ENCODE results near the gene CNTN4. TPM values are rescaled to one million over a fixed set of nuclear protein-coding genes. Genes with fewer than 3 reads are reported as not detected.

The CNTN4 gene
- polyA plus RNA-seq, 4 donors, result 28.0 to 123 (median 36.4) TPM

DNA sequence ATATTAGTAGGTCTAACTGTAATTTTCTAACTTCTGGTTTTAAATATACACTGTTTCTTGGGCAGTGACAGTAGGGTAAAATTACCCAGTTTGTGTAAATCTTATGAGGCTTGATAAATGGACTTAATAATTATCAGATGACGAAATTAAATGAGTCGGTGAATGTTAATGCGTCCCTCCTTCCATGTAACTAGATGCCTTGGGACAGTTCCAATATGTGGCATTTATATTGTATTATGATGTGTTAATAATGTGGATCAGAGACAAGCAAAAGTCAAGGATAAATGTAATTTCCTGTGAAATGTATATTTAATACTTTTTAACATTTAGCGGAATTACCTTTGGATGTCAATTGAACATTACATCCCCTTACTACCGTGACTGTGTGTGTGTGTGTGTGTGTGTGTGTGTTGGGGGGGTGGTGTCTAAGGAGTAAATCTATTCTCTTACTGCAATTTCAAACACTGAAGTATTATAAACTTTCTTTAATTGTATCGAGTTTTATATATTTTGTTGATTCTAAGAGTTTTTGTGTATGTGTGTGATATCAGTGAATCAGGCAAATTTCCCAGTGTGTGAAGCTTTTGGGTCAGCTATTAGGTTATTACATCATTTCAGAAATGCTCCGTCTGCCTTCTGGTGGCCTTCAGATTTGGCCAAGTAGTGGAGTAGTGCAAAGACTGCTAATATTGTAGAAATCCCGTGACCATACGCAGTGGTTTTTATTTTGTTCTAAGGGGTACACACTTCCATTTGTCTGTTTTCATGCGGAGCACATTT, 50.1 kb downstream of the CNTN4 start:
- no peak for DNase-seq (ENCODE audit: low read depth in 4 of 4, low spot score in 3 of 4)

GRCh38 chr3:2153053-2153452, 54.4 kb downstream of the CNTN4 start:
- no peak for DNase-seq (ENCODE audit: low read depth in 4 of 4, low spot score in 3 of 4)

- no peak for DNase-seq (ENCODE audit: low read depth in 4 of 4, low spot score in 3 of 4)
Measured at GRCh38 chr3:2153547-2153946, 54.9 kb downstream of the CNTN4 start.

DNA sequence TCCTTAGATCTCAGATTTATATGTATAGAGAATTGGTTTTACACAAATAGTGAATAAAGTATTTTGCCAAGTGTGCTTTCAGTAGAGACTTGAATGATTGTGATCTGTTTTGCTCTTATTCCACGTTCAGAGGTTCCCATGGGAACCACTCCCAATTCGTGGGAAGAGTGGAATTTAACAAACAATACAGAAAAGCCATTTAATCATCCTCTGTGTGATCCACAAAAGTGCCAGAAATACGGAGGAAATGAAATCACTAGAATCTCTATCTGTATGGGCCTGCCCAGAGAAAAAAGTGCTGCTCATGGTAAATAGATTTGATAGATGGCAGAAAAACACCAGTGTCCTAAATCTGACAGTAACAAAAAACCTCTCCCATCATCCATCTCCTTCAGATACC, 56.0 kb downstream of the CNTN4 start:
- no peak for DNase-seq (ENCODE audit: low read depth in 4 of 4, low spot score in 3 of 4)

GRCh38 chr3:2156244-2156847, 57.7 kb downstream of the CNTN4 start:
- no peak for DNase-seq (ENCODE audit: low read depth in 4 of 4, low spot score in 3 of 4)

DNA sequence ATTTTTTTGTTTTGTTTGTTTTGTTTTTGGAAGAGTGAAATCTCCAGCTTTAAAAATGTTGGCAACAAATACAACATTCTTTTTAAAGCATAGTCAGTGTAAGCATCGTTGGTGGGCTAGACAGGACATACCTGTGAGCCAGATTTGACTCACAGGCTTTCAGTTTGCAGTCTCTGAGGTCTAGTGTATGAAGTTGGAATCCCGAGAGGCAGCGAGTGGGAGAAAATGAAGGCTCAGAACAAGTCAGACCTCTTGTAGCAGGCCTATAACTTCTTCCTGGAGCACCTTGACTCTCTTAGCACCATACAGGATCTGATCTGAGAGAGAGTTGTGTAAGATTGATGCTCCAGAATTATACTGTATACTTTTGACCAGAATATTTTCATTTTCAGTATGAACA, 60.2 kb downstream of the CNTN4 start:
- no peak for DNase-seq (ENCODE audit: low read depth in 4 of 4, low spot score in 3 of 4)

- DNase-seq (ENCODE audit: low read depth in 4 of 4, low spot score in 3 of 4), result no peak
Measured at GRCh38 chr3:2166552-2166951, 67.9 kb downstream of the CNTN4 start.

DNA sequence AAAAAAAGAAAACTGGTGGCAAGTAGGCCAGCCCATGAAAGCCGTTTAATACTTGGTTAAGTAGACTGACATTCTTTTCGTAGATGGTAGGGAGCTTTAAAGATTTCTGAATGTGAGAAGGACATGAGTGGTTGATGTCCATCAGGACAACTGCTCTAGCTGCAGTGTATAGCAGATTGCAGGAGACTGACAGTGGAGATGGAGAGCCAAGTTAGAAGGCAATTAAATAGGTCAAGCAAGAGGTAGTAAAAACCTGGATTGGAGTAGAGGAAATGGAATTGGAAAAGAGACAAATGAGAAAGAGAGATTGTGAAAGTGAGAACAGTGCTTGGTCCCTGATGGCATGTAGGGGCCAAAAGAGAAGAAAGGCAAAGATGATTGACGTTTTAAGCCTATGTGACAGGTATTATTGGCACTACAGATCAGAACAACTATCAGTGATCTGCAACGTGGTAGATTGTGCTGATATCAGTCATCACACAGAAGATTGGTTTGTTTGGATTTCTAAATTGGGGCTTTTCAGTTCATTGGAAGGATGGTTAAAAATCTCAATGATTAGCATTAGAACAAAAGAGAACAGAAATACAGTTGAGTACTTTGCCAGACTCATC, 74.0 kb downstream of the CNTN4 start:
- no peak for DNase-seq (ENCODE audit: low read depth in 4 of 4, low spot score in 3 of 4)

DNA sequence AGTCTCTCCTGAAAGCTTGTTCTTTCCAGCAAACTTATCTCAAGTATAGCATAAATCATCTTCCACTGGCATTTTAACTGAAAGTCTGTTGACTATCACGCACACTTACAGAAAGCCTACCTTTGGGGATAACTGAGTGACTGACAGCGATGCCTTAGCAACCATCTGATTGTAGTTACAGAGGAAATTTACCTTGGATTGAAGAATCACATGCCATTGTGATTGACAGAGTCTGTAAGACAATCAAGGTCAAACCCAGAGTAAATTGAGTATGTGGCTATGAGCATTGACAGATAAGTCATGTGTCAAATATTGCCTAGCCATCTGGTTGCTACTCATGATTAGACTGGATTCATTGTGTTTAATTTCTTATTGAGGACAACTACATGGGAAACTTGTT, 82.0 kb downstream of the CNTN4 start:
- DNase-seq (ENCODE audit: low read depth in 4 of 4, low spot score in 3 of 4), result no peak

- no peak for DNase-seq (ENCODE audit: low read depth in 4 of 4, low spot score in 3 of 4)
Measured at GRCh38 chr3:2198776-2199279, 100.2 kb downstream of the CNTN4 start.

- no peak for DNase-seq (ENCODE audit: low read depth in 4 of 4, low spot score in 3 of 4)
Measured at GRCh38 chr3:2204054-2204453, 105.4 kb downstream of the CNTN4 start.

GRCh38 chr3:2205692-2206091, 107.0 kb downstream of the CNTN4 start:
- DNase-seq (ENCODE audit: low read depth in 4 of 4, low spot score in 3 of 4), result no peak

DNA sequence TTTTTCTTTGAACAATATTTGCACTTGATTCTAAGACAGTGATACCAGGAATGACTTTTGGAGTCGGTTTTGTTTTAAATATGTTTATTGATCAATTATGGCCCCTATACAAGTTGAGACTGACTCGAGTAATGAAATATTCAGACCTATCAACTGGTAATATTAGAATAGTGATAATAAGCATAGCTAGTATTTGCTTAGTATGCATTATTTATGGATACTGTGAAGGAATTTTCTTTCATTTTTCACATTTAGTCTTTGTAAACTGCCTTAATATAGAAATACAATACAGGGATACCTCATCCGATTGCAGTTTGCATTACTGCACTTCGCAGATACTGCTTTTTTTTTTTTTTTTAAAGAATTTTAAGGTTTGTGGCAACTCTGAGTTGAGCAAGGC, 107.9 kb downstream of the CNTN4 start:
- DNase-seq (ENCODE audit: low read depth in 4 of 4, low spot score in 3 of 4), result no peak

GRCh38 chr3:2211568-2211967, 112.9 kb downstream of the CNTN4 start:
- no peak for DNase-seq (ENCODE audit: low read depth in 4 of 4, low spot score in 3 of 4)

GRCh38 chr3:2212206-2212605, 113.5 kb downstream of the CNTN4 start:
- no peak for DNase-seq (ENCODE audit: low read depth in 4 of 4, low spot score in 3 of 4)

- DNase-seq (ENCODE audit: low read depth in 4 of 4, low spot score in 3 of 4), result no peak
Measured at GRCh38 chr3:2218375-2218774, 119.7 kb downstream of the CNTN4 start.

DNA sequence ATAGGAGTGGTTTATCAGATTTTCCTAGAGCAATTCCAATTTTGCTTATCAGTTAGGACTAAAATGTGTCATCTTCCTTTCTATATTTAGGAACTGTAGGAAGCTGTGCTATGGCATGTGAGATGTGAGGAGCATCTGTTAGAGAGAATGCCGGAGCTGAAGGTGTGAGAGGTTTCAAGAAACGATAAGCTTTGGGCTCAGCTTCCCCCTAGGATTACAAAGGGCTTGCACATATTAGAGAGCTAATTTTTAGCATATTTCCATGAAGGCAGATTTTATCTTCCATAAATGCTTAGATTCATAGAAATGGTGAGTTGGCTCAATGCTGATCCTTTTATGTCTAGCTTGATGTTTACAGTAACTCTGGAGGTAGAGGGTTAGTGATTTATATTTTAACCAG, 120.2 kb downstream of the CNTN4 start:
- no peak for DNase-seq (ENCODE audit: low read depth in 4 of 4, low spot score in 3 of 4)

- no peak for DNase-seq (ENCODE audit: low read depth in 4 of 4, low spot score in 3 of 4)
Measured at GRCh38 chr3:2236203-2236602, 137.5 kb downstream of the CNTN4 start.

GRCh38 chr3:2244137-2244536, 145.5 kb downstream of the CNTN4 start:
- no peak for DNase-seq (ENCODE audit: low read depth in 4 of 4, low spot score in 3 of 4)

- DNase-seq (ENCODE audit: low read depth in 4 of 4, low spot score in 3 of 4), result no peak
Measured at GRCh38 chr3:2246873-2247648, 148.4 kb downstream of the CNTN4 start.

GRCh38 chr3:2247831-2248230, 149.2 kb downstream of the CNTN4 start:
- no peak for DNase-seq (ENCODE audit: low read depth in 4 of 4, low spot score in 3 of 4)

Data from left renal pelvis (tissue), 4 donors.